ENCODE results near the gene DNAJC3.
"Not testable (repeated sequence)": the region's sequence is repeated elsewhere in the genome, so short reads cannot be mapped to it uniquely, and the experiment has no call there.

DNAJC3 gene

DNA sequence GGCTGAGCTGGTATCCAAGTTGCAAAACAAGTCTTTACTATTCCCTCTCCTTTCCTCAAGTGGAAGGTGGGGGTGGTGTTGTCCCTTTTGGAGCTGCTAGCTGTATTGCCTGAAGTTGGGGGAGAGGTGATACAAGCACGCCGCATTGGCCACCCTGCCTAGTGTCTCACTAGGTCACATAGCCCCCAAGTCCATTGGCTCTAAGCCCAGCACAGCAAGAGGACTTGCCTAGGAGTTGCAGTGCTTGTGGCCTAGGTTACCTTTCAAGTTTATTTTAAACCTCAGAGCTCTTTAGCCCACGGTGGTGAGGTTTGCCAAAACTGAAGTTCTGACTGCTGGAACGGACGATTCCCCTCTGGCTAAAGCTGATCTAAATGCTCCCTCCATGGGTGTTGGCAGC, 5.3 kb upstream of the DNAJC3 start:
- no peak for DNase-seq

GRCh38 chr13:95676105-95676761, 706 bp upstream of the DNAJC3 start:
- peak; percentile 48 to 66 (median 63) for DNase-seq

DNA sequence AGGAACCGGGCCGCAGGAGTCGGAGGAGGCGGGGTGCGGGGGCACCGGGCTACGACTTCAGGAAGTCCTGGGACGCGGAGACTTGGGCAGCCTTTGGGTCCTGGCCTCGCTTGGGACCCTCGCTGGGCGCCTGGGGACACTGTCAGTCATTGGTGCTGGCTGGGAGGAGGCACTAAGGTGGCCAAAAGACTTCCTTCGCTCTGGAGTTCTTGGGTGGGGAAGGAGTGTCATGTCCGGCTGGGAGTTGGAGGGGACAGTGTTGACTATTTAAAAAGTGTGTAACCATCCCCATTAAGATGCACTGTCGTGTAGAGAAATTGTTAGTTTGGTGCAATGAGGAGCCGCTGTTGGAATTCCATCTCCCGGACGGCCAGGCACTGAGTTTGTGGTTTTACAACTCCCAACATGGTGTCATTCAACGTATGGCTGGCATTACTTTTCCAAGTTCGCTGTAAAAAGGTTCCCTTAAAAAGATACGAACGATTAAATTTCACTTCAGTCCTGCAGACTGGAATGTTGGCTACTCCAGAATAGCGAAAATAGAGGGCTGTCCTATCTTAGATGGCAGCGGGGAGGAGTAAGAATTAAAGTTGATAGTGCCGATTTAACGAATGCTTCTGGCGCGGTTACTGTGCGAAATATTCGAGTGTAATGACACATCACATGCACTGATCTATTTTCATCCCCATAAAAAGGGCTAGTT, 776 bp downstream of the DNAJC3 start:
- peak in 3 of 4 experiments; percentile 15 to 65 (median 25) for DNase-seq

GRCh38 chr13:95678967-95679366, 2.0 kb downstream of the DNAJC3 start:
- DNase-seq = no peak

DNA sequence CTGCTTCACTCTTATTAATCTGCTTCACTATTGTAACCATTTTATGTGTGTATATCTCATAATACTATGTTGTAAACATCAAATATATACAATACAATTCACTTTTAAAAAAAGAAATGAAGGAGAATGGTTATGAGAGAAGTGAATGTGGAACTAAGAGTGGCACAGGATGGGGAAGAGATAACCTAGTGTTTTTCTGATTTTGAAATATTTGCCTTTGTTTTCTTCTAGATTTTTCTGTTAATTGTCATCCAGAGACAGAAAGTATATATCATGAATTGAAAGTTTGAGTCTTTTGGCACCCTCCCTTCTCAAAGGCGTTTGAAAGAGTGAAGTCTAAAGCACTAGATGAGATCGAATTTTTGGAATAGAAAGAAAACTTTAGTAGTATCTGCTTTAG, 2.8 kb downstream of the DNAJC3 start:
- DNase-seq = no peak

- no peak for DNase-seq
Observed at GRCh38 chr13:95684418-95684817, 7.5 kb downstream of the DNAJC3 start.

- DNase-seq = not testable (repeated sequence)
Observed at GRCh38 chr13:95684960-95685359, 8.0 kb downstream of the DNAJC3 start.

GRCh38 chr13:95689582-95689926, 12.6 kb downstream of the DNAJC3 start:
- DNase-seq = no peak

DNA sequence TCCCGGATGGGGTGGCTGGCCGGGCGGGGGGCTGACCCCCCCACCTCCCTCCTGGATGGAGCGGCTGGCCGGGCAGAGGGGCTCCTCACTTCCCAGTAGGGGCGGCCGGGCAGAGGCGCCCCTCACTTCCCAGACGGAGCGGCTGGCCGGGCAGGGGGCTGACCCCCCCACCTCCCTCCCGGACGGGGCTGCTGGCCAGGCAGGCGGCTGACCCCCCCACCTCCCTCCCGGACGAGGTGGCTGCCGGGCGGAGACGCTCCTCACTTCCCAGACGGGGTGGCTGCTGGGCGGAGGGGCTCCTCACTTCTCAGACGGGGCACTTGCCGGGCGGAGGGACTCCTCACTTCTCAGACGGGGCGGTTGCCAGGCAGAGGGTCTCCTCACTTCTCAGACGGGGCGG, 14.0 kb downstream of the DNAJC3 start:
- not testable (repeated sequence) for DNase-seq

GRCh38 chr13:95697052-95697680, 20.2 kb downstream of the DNAJC3 start:
- peak in 1 of 4 experiments; percentile 18 for DNase-seq

DNA sequence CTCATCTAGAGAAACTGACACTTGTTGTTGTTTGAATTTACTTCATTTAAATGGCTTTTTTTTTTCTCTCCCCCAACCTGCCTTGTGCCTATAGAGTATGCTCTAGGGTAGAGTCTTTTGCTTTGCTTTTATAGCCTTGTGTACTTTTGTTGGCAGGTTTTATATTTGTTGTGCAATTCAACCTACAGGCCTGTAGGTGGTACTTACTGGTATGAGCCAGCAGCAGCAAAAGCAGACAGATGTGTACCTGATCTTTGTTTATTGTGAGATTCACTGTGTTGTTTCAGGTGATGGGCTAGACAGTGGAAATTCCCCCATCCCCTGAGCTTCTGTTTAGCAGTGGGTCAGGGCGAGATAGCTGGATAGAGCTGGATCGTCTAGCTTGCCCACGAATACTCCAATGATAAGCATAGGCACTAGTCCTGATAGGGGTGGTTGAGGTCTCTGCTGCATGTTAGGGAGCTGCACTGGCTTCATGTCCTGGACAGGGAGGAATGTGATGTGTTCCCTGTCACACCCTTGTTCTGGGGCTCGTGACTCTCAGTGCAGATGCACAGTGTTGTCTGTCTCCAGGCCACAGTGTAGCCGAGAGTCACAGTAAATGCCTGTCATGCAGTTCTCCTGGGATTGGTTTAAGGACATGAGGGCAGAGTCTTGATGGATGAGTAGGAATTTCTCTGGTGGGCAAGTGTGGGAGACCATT, 21.3 kb downstream of the DNAJC3 start:
- no peak for DNase-seq

DNA sequence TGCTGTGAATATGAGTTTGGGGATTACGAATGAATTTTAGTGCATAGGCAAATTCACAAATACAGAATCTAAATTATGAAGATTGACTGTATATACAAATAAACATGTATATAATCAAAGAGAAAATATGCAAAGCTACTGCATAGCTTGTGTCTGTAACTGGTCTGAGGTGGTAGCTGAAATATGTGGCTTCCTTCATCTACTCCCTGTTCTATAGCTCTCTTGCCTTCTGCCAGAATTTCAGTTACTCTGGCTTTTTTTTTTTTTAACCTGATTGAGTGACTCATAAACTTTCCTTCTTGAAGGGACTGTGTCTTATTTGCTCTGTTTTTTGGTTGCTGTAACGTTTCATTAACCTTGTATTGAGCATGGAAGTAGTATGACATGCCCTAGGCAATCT, 26.6 kb downstream of the DNAJC3 start:
- DNase-seq = no peak

- no peak for DNase-seq
Observed at GRCh38 chr13:95704510-95704909, 27.6 kb downstream of the DNAJC3 start.

DNA sequence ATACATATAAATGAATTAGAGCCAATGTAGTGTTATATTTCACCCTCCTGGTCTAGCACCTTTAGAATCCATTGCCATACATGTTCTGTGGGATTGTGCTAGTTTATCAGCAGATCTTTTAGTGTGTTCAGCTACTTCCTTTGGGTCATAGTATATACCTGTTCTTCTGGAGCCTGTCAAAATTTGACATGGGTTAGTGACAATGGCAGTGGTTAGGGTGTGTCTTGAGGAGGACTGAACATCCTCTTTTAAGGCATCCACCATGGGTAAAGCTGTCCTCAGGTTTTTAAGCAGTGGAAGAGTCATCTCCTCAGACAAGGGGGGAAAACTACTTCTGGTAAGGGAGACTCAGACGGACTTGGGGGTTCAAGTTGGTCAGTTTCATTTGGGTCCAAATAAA, 29.4 kb downstream of the DNAJC3 start:
- DNase-seq = no peak

DNA sequence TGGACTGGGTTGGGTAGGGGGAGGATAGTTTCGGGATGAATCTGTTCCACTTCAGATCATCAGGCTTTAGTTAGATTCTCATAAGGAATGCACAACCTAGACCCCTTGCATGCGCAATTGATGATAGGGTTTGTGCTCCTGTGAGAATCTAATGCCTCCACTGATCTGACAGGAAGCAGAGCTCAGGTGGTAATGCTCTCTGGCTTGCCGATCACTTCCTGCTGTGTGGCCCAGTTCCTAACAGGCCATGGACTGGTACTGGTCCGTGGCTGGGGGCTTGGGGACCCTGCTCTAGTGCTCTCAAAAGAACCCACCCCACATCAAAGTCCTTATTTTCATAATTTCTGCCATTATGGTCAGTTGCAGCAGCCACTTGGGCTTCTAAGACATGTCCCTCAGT, 30.1 kb downstream of the DNAJC3 start:
- DNase-seq = no peak

DNA sequence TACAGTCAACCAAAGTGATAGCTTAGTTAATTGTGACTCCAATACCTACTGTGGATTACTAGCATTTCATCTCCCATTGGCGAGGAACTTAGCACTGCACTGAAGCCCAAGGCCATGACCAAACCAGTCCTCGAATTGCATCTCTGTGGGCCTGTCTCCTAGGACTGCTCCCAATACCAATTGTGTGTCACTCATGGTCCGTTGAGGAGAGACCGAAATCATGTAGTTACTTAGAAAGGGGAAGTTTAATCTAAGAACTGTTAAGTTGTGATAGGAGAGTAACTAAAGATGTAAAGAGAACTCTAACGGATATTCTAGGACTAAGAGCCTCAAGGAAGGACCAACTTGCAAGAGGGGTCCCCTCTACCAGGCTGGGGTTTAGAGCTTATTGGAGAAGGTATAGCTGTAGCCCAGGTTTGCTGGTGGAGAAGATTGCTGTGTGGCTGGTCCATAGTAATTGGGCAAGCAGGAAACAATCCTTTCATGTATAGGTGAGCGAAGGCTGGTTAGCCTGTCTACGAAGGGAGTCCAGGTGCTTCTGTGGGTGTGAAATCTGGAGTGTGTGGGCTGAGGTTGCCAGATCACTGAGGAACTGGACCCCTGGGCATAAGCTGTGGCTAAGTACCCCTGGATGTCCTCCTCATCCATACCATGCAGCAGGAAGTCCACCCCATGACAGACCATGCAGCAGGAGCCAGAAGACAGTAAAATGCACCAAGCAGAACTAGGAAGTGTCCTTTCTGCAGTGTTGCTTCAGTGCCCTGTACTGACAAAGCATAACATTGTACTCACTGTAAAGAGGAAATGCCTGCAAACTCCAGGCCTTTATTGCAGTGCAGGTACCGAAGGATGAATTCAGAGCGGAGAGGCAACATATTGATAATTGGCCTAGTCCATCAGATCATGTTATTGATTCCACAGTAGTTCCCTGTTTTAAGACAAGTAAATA, 30.8 kb downstream of the DNAJC3 start:
- DNase-seq = peak; percentile 55 to 80 (median 70)

- DNase-seq = peak in 3 of 4 experiments; percentile 19 to 42 (median 35)
Observed at GRCh38 chr13:95708391-95708774, 31.4 kb downstream of the DNAJC3 start.

GRCh38 chr13:95708811-95709500, 32.0 kb downstream of the DNAJC3 start:
- peak in 2 of 4 experiments; percentile 45 to 54 for DNase-seq

GRCh38 chr13:95710313-95710712, 33.4 kb downstream of the DNAJC3 start:
- DNase-seq = peak in 1 of 4 experiments; percentile 8

GRCh38 chr13:95712846-95713245, 35.9 kb downstream of the DNAJC3 start:
- DNase-seq = peak in 2 of 4 experiments; percentile 11 to 33

DNA sequence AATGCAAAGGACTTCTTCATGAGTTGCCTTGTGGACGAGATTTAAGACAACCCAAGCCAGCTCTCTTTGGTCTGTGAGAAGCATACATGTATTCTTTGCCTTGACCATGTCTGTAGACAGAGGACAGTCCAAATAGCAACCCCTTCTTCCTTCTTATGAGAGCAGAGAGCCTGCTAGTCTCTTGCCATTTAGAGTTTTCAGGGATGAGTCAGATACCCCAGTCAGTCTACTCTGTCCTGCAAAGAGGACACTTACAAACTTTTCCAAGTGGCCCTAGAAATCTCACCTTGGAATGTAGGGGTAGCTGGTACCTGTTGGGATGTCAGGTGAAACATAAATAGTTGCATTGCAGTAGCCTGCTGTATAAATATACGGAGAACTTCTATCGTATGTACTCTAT, 36.7 kb downstream of the DNAJC3 start:
- DNase-seq = peak in 2 of 4 experiments; percentile 24 to 28
